Lower leg skin (tissue), 3 donors: ENCODE results near the gene F2R.

ENCODE experiments used
- POLR2A ChIP-seq, 2 donors: fragments of 450-650 bp; IDR thresholded peaks; one replicate each; pipeline ENCODE4 v1.6.1; 2016 to 2017; ENCODE audit warnings: antibody characterized with exemption in 2 of 2, mild to moderate bottlenecking in 1 of 2, moderate library complexity in 1 of 2
- TF ChIP-seq, protein P1 (sequence below), 3 donors: fragments of 450-650 bp; IDR thresholded peaks; one replicate each; pipeline ENCODE4 v1.5.1; 2016; ENCODE audit warnings: antibody characterized with exemption in 3 of 3, mild to moderate bottlenecking in 3 of 3, moderate library complexity in 2 of 3

DNA sequence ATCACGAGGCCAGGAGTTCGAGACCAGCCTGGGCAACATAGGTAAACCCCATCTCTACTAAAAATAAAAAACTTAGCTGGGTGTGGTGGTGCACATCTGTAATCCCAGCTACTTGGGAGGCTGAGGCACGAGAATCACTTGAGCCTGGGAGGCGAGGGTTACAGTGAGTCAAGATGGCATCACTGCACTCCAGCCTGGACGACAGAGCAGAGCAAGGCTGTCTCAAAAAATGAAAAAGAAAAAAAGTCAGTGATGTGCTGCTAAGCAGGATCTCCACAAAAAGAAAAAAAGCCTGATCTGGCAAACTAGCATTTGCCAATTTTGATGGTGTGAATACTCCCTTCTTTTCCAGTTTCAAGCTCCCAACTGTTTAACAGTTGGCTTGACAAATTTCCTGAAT, 21.9 kb downstream of the F2R start:
- TF ChIP-seq, protein P1, sequence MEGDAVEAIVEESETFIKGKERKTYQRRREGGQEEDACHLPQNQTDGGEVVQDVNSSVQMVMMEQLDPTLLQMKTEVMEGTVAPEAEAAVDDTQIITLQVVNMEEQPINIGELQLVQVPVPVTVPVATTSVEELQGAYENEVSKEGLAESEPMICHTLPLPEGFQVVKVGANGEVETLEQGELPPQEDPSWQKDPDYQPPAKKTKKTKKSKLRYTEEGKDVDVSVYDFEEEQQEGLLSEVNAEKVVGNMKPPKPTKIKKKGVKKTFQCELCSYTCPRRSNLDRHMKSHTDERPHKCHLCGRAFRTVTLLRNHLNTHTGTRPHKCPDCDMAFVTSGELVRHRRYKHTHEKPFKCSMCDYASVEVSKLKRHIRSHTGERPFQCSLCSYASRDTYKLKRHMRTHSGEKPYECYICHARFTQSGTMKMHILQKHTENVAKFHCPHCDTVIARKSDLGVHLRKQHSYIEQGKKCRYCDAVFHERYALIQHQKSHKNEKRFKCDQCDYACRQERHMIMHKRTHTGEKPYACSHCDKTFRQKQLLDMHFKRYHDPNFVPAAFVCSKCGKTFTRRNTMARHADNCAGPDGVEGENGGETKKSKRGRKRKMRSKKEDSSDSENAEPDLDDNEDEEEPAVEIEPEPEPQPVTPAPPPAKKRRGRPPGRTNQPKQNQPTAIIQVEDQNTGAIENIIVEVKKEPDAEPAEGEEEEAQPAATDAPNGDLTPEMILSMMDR (IDR thresholded peaks at IDR 0.05), result no peak
- no peak for TF ChIP-seq POLR2A (IDR thresholded peaks at IDR 0.05)
